ENCODE measurements around the gene GBE1.
"Not testable (repeated sequence)": the region's sequence is repeated elsewhere in the genome, so short reads cannot be mapped to it uniquely, and the experiment has no call there.

The GBE1 gene

GRCh38 chr3:81769299-81769698, 7.9 kb upstream of the GBE1 start:
- H3K9ac ChIP-seq (ENCODE audit: low read length) = no peak overlapping the region

GRCh38 chr3:81767250-81767859, 5.9 kb upstream of the GBE1 start:
- H3K9ac ChIP-seq (ENCODE audit: low read length); H3K9me3 ChIP-seq (ENCODE audit: insufficient read depth, low read length); H3K79me2 ChIP-seq (ENCODE audit: low read length); H4K20me1 ChIP-seq (ENCODE audit: insufficient read depth, low read length); H3K27me3 ChIP-seq (ENCODE audit: low read depth, low read length); H3K4me2 ChIP-seq (ENCODE audit: low read length); H3K36me3 ChIP-seq (replicated peaks; ENCODE audit: low read depth, low read length); H3K4me3 ChIP-seq (ENCODE audit: low read length); H2AFZ ChIP-seq (ENCODE audit: low read depth, low read length); H3K27ac ChIP-seq (ENCODE audit: low read length): not testable (repeated sequence)
- H3K4me1 ChIP-seq (ENCODE audit: low read length) = peaks cover 11% of the 10 kb centered on the region

More at GRCh38 chr3:81769299-81769698, 7.9 kb upstream of the GBE1 start:
- Histone ChIP-seq H3K27me3 (ENCODE audit: low read depth, low read length) (no peaks in the 10 kb centered on the region), H3K36me3 (replicated peaks; ENCODE audit: low read depth, low read length) (no peaks in the 10 kb centered on the region), H3K9me3 (ENCODE audit: insufficient read depth, low read length) (no peaks in the 10 kb centered on the region), H3K4me2 (ENCODE audit: low read length) (no peak overlapping the region), H4K20me1 (ENCODE audit: insufficient read depth, low read length) (no peaks in the 10 kb centered on the region), H3K27ac (ENCODE audit: low read length) (no peak overlapping the region), H3K4me1 (ENCODE audit: low read length) (peaks cover 7% of the 10 kb centered on the region; the same call in 1 of the 2 replicates), H3K4me3 (ENCODE audit: low read length) (no peak overlapping the region), H2AFZ (ENCODE audit: low read depth, low read length) (no peak overlapping the region), H3K79me2 (ENCODE audit: low read length) (no peaks in the 10 kb centered on the region)
- TF ChIP-seq CTCF (IDR thresholded peaks at IDR 0.05; ENCODE audit: low read depth, low read length) = no peak
- TF ChIP-seq EZH2phosphoT487 (IDR thresholded peaks at IDR 0.05; ENCODE audit: low read depth) = no peak

GRCh38 chr3:81765400-81765799, 4.0 kb upstream of the GBE1 start:
- Histone ChIP-seq H4K20me1 (ENCODE audit: insufficient read depth, low read length) (no peaks in the 10 kb centered on the region), H2AFZ (ENCODE audit: low read depth, low read length) (no peak overlapping the region), H3K9ac (ENCODE audit: low read length) (no peak overlapping the region), H3K9me3 (ENCODE audit: insufficient read depth, low read length) (no peaks in the 10 kb centered on the region), H3K27ac (ENCODE audit: low read length) (no peak overlapping the region), H3K4me3 (ENCODE audit: low read length) (no peak overlapping the region), H3K79me2 (ENCODE audit: low read length) (no peaks in the 10 kb centered on the region; the same call in 1 of the 2 replicates), H3K36me3 (replicated peaks; ENCODE audit: low read depth, low read length) (no peaks in the 10 kb centered on the region), H3K4me1 (ENCODE audit: low read length) (peaks cover 19% of the 10 kb centered on the region), H3K27me3 (ENCODE audit: low read depth, low read length) (no peaks in the 10 kb centered on the region), H3K4me2 (ENCODE audit: low read length) (no peak overlapping the region)
- TF ChIP-seq CTCF (IDR thresholded peaks at IDR 0.05; ENCODE audit: low read depth, low read length) = no peak
- TF ChIP-seq EZH2phosphoT487 (IDR thresholded peaks at IDR 0.05; ENCODE audit: low read depth) = no peak

- no peak overlapping the region for H3K9ac ChIP-seq (ENCODE audit: low read length)
- peaks cover 4% of the 10 kb centered on the region; the same call in 1 of the 2 replicates for H3K79me2 ChIP-seq (ENCODE audit: low read length)
- H3K9me3 ChIP-seq (ENCODE audit: insufficient read depth, low read length) = no peaks in the 10 kb centered on the region
- H2AFZ ChIP-seq (ENCODE audit: low read depth, low read length) = no peak overlapping the region
- H4K20me1 ChIP-seq (ENCODE audit: insufficient read depth, low read length) = no peaks in the 10 kb centered on the region
- H3K27ac ChIP-seq (ENCODE audit: low read length) = no peak overlapping the region
- H3K36me3 ChIP-seq (replicated peaks; ENCODE audit: low read depth, low read length) = peaks cover 6% of the 10 kb centered on the region
- H3K4me2 ChIP-seq (ENCODE audit: low read length) = no peak overlapping the region
- TF ChIP-seq EZH2phosphoT487 (IDR thresholded peaks at IDR 0.05; ENCODE audit: low read depth) (no peak), CTCF (IDR thresholded peaks at IDR 0.05; ENCODE audit: low read depth, low read length) (no peak)
- no peaks in the 10 kb centered on the region for H3K27me3 ChIP-seq (ENCODE audit: low read depth, low read length)
- peaks cover 24% of the 10 kb centered on the region for H3K4me1 ChIP-seq (ENCODE audit: low read length)
- no peak overlapping the region for H3K4me3 ChIP-seq (ENCODE audit: low read length)
These were observed 3.2 kb upstream of the GBE1 start for GRCh38 chr3:81764665-81765064.
